Liver (tissue), 9 donors: ENCODE results near the gene EIF4G3. TPM values are rescaled to one million over a fixed set of nuclear protein-coding genes. Genes with fewer than 3 reads are reported as not detected.

Source experiments
- DNase-seq: peaks from one replicate; pipeline ENCODE4 v3.0.0-alpha.2; 2017; ENCODE audit warnings: low spot score
- H3K27ac ChIP-seq, 2 donors: one replicate each; pipeline ENCODE4 v1.7.0; 2013; ENCODE audit warnings: inconsistent platforms in 2 of 2, low read length in 2 of 2, control low read depth in 1 of 2, low read depth in 1 of 2, mild to moderate bottlenecking in 1 of 2
- H3K27me3 ChIP-seq, 4 donors: one replicate each; pipeline versions ENCODE4 v1.6.1 to v1.7.0; 2013; ENCODE audit warnings: low read length in 3 of 4, inconsistent platforms in 1 of 4, mild to moderate bottlenecking in 1 of 4, moderate library complexity in 1 of 4; ENCODE audit not compliant: control insufficient read depth in 4 of 4, insufficient read depth in 4 of 4
- H3K36me3 ChIP-seq, 4 donors: one replicate each; pipeline versions ENCODE4 v1.6.1 to v1.7.0; 2013; ENCODE audit warnings: low read length in 3 of 4, mild to moderate bottlenecking in 3 of 4, low read depth in 1 of 4, moderate library complexity in 1 of 4; ENCODE audit not compliant: control insufficient read depth in 4 of 4, insufficient read depth in 3 of 4
- H3K4me1 ChIP-seq, 4 donors: one replicate each; pipeline versions ENCODE4 v1.6.1 to v1.7.0; 2013; ENCODE audit warnings: low read length in 3 of 4, mild to moderate bottlenecking in 3 of 4, moderate library complexity in 1 of 4; ENCODE audit not compliant: control insufficient read depth in 4 of 4, insufficient read depth in 4 of 4
- H3K4me3 ChIP-seq, 3 donors: one replicate each; pipeline versions ENCODE4 v1.6.1 to v1.7.0; 2013; ENCODE audit warnings: low read length in 3 of 3, control low read depth in 1 of 3, low read depth in 1 of 3, mild to moderate bottlenecking in 1 of 3
- H3K9ac ChIP-seq, 2 donors: one replicate each; pipeline ENCODE4 v1.7.0; 2013; ENCODE audit warnings: low read length in 2 of 2, mild to moderate bottlenecking in 2 of 2, moderate library complexity in 2 of 2, control low read depth in 1 of 2, low read depth in 1 of 2
- H3K9me3 ChIP-seq, 4 donors: one replicate each; pipeline versions ENCODE4 v1.6.1 to v1.7.0; 2013; ENCODE audit warnings: low read length in 3 of 4; ENCODE audit not compliant: control insufficient read depth in 4 of 4
- ATF3 ChIP-seq: IDR thresholded peaks from 2 replicates; pipeline ENCODE4 v1.6.1; 2016; ENCODE audit warnings: antibody characterized with exemption
- CTCF ChIP-seq: fragments of 150-350 bp; IDR thresholded peaks from 2 replicates; pipeline ENCODE4 v1.5.1; 2017; ENCODE audit warnings: improper control_type of control experiment, low read depth, low read length; ENCODE audit not compliant: missing input control
- EGR1 ChIP-seq, 2 donors: IDR thresholded peaks; 2 replicates each; pipeline ENCODE4 v1.6.1; 2016 to 2018; ENCODE audit warnings: antibody characterized with exemption in 2 of 2, low read depth in 2 of 2
- FOXA1 ChIP-seq: IDR thresholded peaks from 2 replicates; pipeline ENCODE4 v1.6.1; 2016; ENCODE audit warnings: antibody characterized with exemption
- FOXA2 ChIP-seq: IDR thresholded peaks from 2 replicates; pipeline ENCODE4 v1.6.1; 2016; ENCODE audit warnings: antibody characterized with exemption
- GABPA ChIP-seq, 2 donors: IDR thresholded peaks in 1 of 2; conservative IDR thresholded peaks in 1 of 2; 2 replicates each; pipeline ENCODE4 v1.6.1; 2016; ENCODE audit warnings: antibody characterized with exemption in 2 of 2, mild to moderate bottlenecking in 1 of 2, moderate library complexity in 1 of 2
- HNF4A ChIP-seq, 2 donors: conservative IDR thresholded peaks; 2 replicates each; pipeline ENCODE4 v1.6.1; 2016; ENCODE audit warnings: antibody characterized with exemption in 2 of 2, mild to moderate bottlenecking in 2 of 2
- HNF4G ChIP-seq: IDR thresholded peaks from 2 replicates; pipeline ENCODE4 v1.6.1; 2016; ENCODE audit warnings: antibody characterized with exemption
- JUND ChIP-seq, 2 donors: IDR thresholded peaks; 2 replicates each; pipeline ENCODE4 v1.6.1; 2016; ENCODE audit warnings: antibody characterized with exemption in 2 of 2
- MAX ChIP-seq: IDR thresholded peaks from 2 replicates; pipeline ENCODE4 v1.6.1; 2016; ENCODE audit warnings: antibody characterized with exemption
- NR2F2 ChIP-seq: IDR thresholded peaks from 2 replicates; pipeline ENCODE4 v1.6.1; 2016; ENCODE audit warnings: antibody characterized with exemption
- RAD21 ChIP-seq, 2 donors: IDR thresholded peaks; 2 replicates each; pipeline ENCODE4 v1.6.1; 2016; ENCODE audit warnings: antibody characterized with exemption in 2 of 2, mild to moderate bottlenecking in 2 of 2
- REST ChIP-seq: IDR thresholded peaks from 2 replicates; pipeline ENCODE4 v1.6.1; 2016; ENCODE audit warnings: antibody characterized with exemption, mild to moderate bottlenecking
- RXRA ChIP-seq, 2 donors: IDR thresholded peaks; 2 replicates each; pipeline ENCODE4 v1.6.1; 2017 to 2018; ENCODE audit warnings: antibody characterized with exemption in 2 of 2, mild to moderate bottlenecking in 1 of 2
- SP1 ChIP-seq: IDR thresholded peaks from 2 replicates; pipeline ENCODE4 v1.6.1; 2018; ENCODE audit warnings: antibody characterized with exemption, mild to moderate bottlenecking
- TAF1 ChIP-seq: conservative IDR thresholded peaks from 2 replicates; pipeline ENCODE4 v1.6.1; 2016; ENCODE audit warnings: antibody characterized with exemption, mild to moderate bottlenecking
- YY1 ChIP-seq: IDR thresholded peaks from 2 replicates; pipeline ENCODE4 v1.6.1; 2016; ENCODE audit warnings: antibody characterized with exemption, mild to moderate bottlenecking
- ZBTB33 ChIP-seq: IDR thresholded peaks from 2 replicates; pipeline ENCODE4 v1.6.1; 2016; ENCODE audit warnings: antibody characterized with exemption
- WGBS: extraction: QIAGEN DNeasy Blood & Tissue Kit; methylation state at CpG from one replicate; pipeline ENCODE4 v1.1.7; 2013; 5-methylcytosine and 5-hydroxymethylcytosine counted together
- polyA plus RNA-seq, 2 donors: library from polyadenylated mRNA; stranded (reverse) in 1 of 2; unstranded in 1 of 2; fragments of 200-250 nt in 1 of 2; fragments of >200 nt in 1 of 2; fragmentation: Nextera tagmentation in 1 of 2; extraction: Ambion mirVana in 1 of 2; gene quantifications; one replicate each; pipeline versions ENCODE4 v1.2.1 to v1.2.3, GENCODE V29; 2013 to 2015
- total RNA-seq, 2 donors: library from RNA; depleted of rRNA; stranded (reverse); fragments of >200 nt; gene quantifications; one replicate each; pipeline ENCODE4 v1.2.3, GENCODE V29; 2014
- donor health status: healthy.
- donor health status: healthy.
- donor health status: healthy.
- donor health status: healthy.
- donor health status: healthy.

Gene EIF4G3
- total and polyA plus RNA-seq, 4 donors = 7.6 to 22.8 (median 11.7) TPM

GRCh38 chr1:21077085-21077484 is 99.6 kb downstream of the EIF4G3 start:
- Histone ChIP-seq H3K4me1 (peaks cover 0 to 6% (median 1%) of the 10 kb centered on the region in 4 donors), H3K9me3 (no peaks in the 10 kb centered on the region), H3K27me3 (no peaks in the 10 kb centered on the region), H3K27ac (no peak overlapping the region), H3K4me3 (no peak overlapping the region), H3K36me3 (no peaks in the 10 kb centered on the region), H3K9ac (no peak overlapping the region)
- no peak for DNase-seq
- TF ChIP-seq RAD21 (IDR thresholded peaks at IDR 0.05) (no peak), FOXA1 (no peak), NR2F2 (no peak), RXRA (IDR thresholded peaks at IDR 0.05) (no peak), MAX (no peak), ZBTB33 (no peak), JUND (IDR thresholded peaks at IDR 0.05) (no peak), HNF4A (conservative IDR thresholded peaks at IDR 0.05) (no peak), GABPA (IDR thresholded peaks at IDR 0.05 in 1 of 2, conservative IDR thresholded peaks at IDR 0.05 in 1 of 2) (no peak), TAF1 (no peak), EGR1 (IDR thresholded peaks at IDR 0.05; ENCODE audit: low read depth in 2 of 2) (no peak), YY1 (no peak), ATF3 (no peak), SP1 (no peak)

GRCh38 chr1:21072721-21073120 is 104.0 kb downstream of the EIF4G3 start:
- TF ChIP-seq EGR1 (IDR thresholded peaks at IDR 0.05; ENCODE audit: low read depth in 2 of 2) (no peak), RAD21 (IDR thresholded peaks at IDR 0.05) (no peak), JUND (IDR thresholded peaks at IDR 0.05) (no peak), HNF4G (no peak), NR2F2 (no peak), ATF3 (no peak), FOXA1 (no peak), HNF4A (conservative IDR thresholded peaks at IDR 0.05) (no peak), MAX (no peak), ZBTB33 (no peak), FOXA2 (no peak), CTCF (no peak), REST (no peak), RXRA (IDR thresholded peaks at IDR 0.05) (no peak), GABPA (IDR thresholded peaks at IDR 0.05 in 1 of 2, conservative IDR thresholded peaks at IDR 0.05 in 1 of 2) (no peak), YY1 (no peak), TAF1 (no peak), SP1 (no peak)
- Histone ChIP-seq H3K27me3 (no peaks in the 10 kb centered on the region), H3K4me3 (no peak overlapping the region), H3K4me1 (peaks cover 0 to 6% (median 0%) of the 10 kb centered on the region in 4 donors), H3K9me3 (no peaks in the 10 kb centered on the region), H3K9ac (no peak overlapping the region), H3K27ac (no peak overlapping the region), H3K36me3 (no peaks in the 10 kb centered on the region)
- 82% methylated on average over 3 of the region's 3 CpGs for WGBS
- no peak for DNase-seq
